HUES64 (cell line): ENCODE data around the gene TMEM130.
A peak's percentile ranks its signal among the peaks of the same experiment; 100 is the strongest.

Experiments
- H3K27ac ChIP-seq: 2 replicates; pipeline ENCODE4 v1.7.0; 2013; ENCODE audit warnings: low read depth, low read length, inconsistent platforms
- H3K27me3 ChIP-seq: 2 replicates; pipeline ENCODE4 v1.6.1; 2013; ENCODE audit warnings: mild to moderate bottlenecking, low read length; ENCODE audit not compliant: insufficient read depth
- H3K36me3 ChIP-seq: 2 replicates; pipeline ENCODE4 v1.6.1; 2013; ENCODE audit warnings: mild to moderate bottlenecking, low read length; ENCODE audit not compliant: insufficient read depth
- H3K4me1 ChIP-seq: 2 replicates; pipeline ENCODE4 v1.6.1; 2013; ENCODE audit warnings: mild to moderate bottlenecking, low read length, moderate library complexity; ENCODE audit not compliant: insufficient read depth
- H3K4me3 ChIP-seq: 2 replicates; pipeline ENCODE4 v1.5.1; 2013; ENCODE audit warnings: mild to moderate bottlenecking, low read length, moderate library complexity
- H3K9ac ChIP-seq: 2 replicates; pipeline ENCODE4 v1.6.1; 2013; ENCODE audit warnings: mild to moderate bottlenecking, low read depth, low read length
- H3K9me3 ChIP-seq: 2 replicates; pipeline ENCODE4 v1.6.1; 2013; ENCODE audit warnings: low read depth, low read length; ENCODE audit not compliant: insufficient read depth
- WGBS: fragments of 150-250, 120-280 bp; methylation state at CpG from one replicate; pipeline ENCODE4 v1.1.7; 2013; ENCODE audit warnings: missing lambda C conversion rate; 5-methylcytosine and 5-hydroxymethylcytosine counted together

Gene TMEM130

GRCh38 chr7:98827258-98827657 is 42.6 kb downstream of the TMEM130 start:
- no peaks in the 10 kb centered on the region for H3K36me3 ChIP-seq
- H3K9me3 ChIP-seq, result no peaks in the 10 kb centered on the region
- no peak overlapping the region for H3K27ac ChIP-seq
- peaks cover 17% of the 10 kb centered on the region for H3K4me1 ChIP-seq
- H3K27me3 ChIP-seq, result no peaks in the 10 kb centered on the region
- no peak overlapping the region for H3K9ac ChIP-seq
- H3K4me3 ChIP-seq, result no peak overlapping the region
- 60% methylated on average over 3 of the region's 3 CpGs for WGBS

GRCh38 chr7:98826811-98827231 is 43.0 kb downstream of the TMEM130 start:
- Histone ChIP-seq H3K27ac (no peak overlapping the region; the same call in 1 of the 2 replicates), H3K4me3 (no peak overlapping the region), H3K27me3 (no peaks in the 10 kb centered on the region), H3K9me3 (no peaks in the 10 kb centered on the region), H3K9ac (no peak overlapping the region; the same call in 1 of the 2 replicates), H3K4me1 (peaks cover 17% of the 10 kb centered on the region), H3K36me3 (no peaks in the 10 kb centered on the region)
- 43% methylated on average over 13 of the region's 13 CpGs for WGBS

- no peak overlapping the region; the same call in 1 of the 2 replicates for H3K9ac ChIP-seq
Measured at GRCh38 chr7:98826387-98826786, 43.4 kb downstream of the TMEM130 start.

GRCh38 chr7:98823226-98823625 is 46.6 kb downstream of the TMEM130 start:
- Histone ChIP-seq H3K36me3 (no peaks in the 10 kb centered on the region), H3K9ac (no peak overlapping the region)
- WGBS, result 91% methylated on average over 4 of the region's 4 CpGs

More at GRCh38 chr7:98826387-98826786, 43.4 kb downstream of the TMEM130 start:
- H3K4me3 ChIP-seq, result no peak overlapping the region
- WGBS, result 78% methylated on average over 20 of the region's 20 CpGs
- no peak overlapping the region; the same call in 1 of the 2 replicates for H3K27ac ChIP-seq
- no peaks in the 10 kb centered on the region for H3K9me3 ChIP-seq
- H3K4me1 ChIP-seq, result peaks cover 17% of the 10 kb centered on the region
- no peaks in the 10 kb centered on the region for H3K36me3 ChIP-seq
- no peaks in the 10 kb centered on the region for H3K27me3 ChIP-seq

GRCh38 chr7:98821348-98821747 is 48.5 kb downstream of the TMEM130 start:
- H3K4me3 ChIP-seq, result no peak overlapping the region
- peaks cover 14% of the 10 kb centered on the region for H3K4me1 ChIP-seq
- H3K36me3 ChIP-seq, result no peaks in the 10 kb centered on the region
- no peak overlapping the region for H3K9ac ChIP-seq
- H3K9me3 ChIP-seq, result no peaks in the 10 kb centered on the region
- H3K27me3 ChIP-seq, result no peaks in the 10 kb centered on the region
- no peak overlapping the region for H3K27ac ChIP-seq
- WGBS, result 100% methylated on average over 1 of the region's 1 CpG

More at GRCh38 chr7:98823226-98823625, 46.6 kb downstream of the TMEM130 start:
- H3K27ac ChIP-seq, result no peak overlapping the region
- H3K27me3 ChIP-seq, result no peaks in the 10 kb centered on the region
- peaks cover 21% of the 10 kb centered on the region for H3K4me1 ChIP-seq
- H3K4me3 ChIP-seq, result no peak overlapping the region
- no peaks in the 10 kb centered on the region for H3K9me3 ChIP-seq

GRCh38 chr7:98816967-98817710 is 52.7 kb downstream of the TMEM130 start:
- Histone ChIP-seq H3K9me3 (no peaks in the 10 kb centered on the region), H3K36me3 (no peaks in the 10 kb centered on the region), H3K4me3 (no peak overlapping the region), H3K9ac (no peak overlapping the region), H3K27me3 (no peaks in the 10 kb centered on the region), H3K4me1 (0 out of 2 replicates have a peak, but pooled peaks cover 4% of the 10 kb centered on the region), H3K27ac (no peak overlapping the region)
- 96% methylated on average over 3 of the region's 3 CpGs for WGBS

GRCh38 chr7:98816241-98816640 is 53.6 kb downstream of the TMEM130 start:
- Histone ChIP-seq H3K36me3 (no peaks in the 10 kb centered on the region), H3K9ac (no peak overlapping the region), H3K27ac (no peak overlapping the region), H3K4me1 (0 out of 2 replicates have a peak, but pooled peaks cover 4% of the 10 kb centered on the region), H3K27me3 (no peaks in the 10 kb centered on the region), H3K4me3 (no peak overlapping the region), H3K9me3 (no peaks in the 10 kb centered on the region)
- 89% methylated on average over 4 of the region's 4 CpGs for WGBS

- 0 out of 2 replicates have a peak, but pooled peaks cover 4% of the 10 kb centered on the region for H3K4me1 ChIP-seq
- H3K9me3 ChIP-seq, result no peaks in the 10 kb centered on the region
- no peak overlapping the region for H3K9ac ChIP-seq
- H3K27ac ChIP-seq, result no peak overlapping the region
- H3K27me3 ChIP-seq, result no peaks in the 10 kb centered on the region
- H3K36me3 ChIP-seq, result no peaks in the 10 kb centered on the region
- WGBS, result 89% methylated on average over 1 of the region's 1 CpG
- no peak overlapping the region for H3K4me3 ChIP-seq
Measured at GRCh38 chr7:98815313-98815712, 54.5 kb downstream of the TMEM130 start.

GRCh38 chr7:98811299-98811698 is 58.5 kb downstream of the TMEM130 start:
- WGBS, result 100% methylated on average over 1 of the region's 1 CpG
- H3K9ac ChIP-seq, result no peak overlapping the region
- no peaks in the 10 kb centered on the region for H3K4me1 ChIP-seq

GRCh38 chr7:98810153-98810802 is 59.5 kb downstream of the TMEM130 start:
- no peaks in the 10 kb centered on the region for H3K36me3 ChIP-seq
- H3K27me3 ChIP-seq, result no peaks in the 10 kb centered on the region
- H3K9me3 ChIP-seq, result no peaks in the 10 kb centered on the region
- H3K9ac ChIP-seq, result no peak overlapping the region
- H3K4me3 ChIP-seq, result no peak overlapping the region
- WGBS, result 69% methylated on average over 9 of the region's 9 CpGs
- no peaks in the 10 kb centered on the region for H3K4me1 ChIP-seq
- peak overlapping the region; percentile 68; the same call in 1 of the 2 replicates for H3K27ac ChIP-seq

More at GRCh38 chr7:98811299-98811698, 58.5 kb downstream of the TMEM130 start:
- Histone ChIP-seq H3K9me3 (no peaks in the 10 kb centered on the region), H3K27ac (no peak overlapping the region), H3K4me3 (no peak overlapping the region), H3K36me3 (no peaks in the 10 kb centered on the region), H3K27me3 (no peaks in the 10 kb centered on the region)

GRCh38 chr7:98808751-98809460 is 60.9 kb downstream of the TMEM130 start:
- Histone ChIP-seq H3K36me3 (no peaks in the 10 kb centered on the region), H3K9me3 (no peaks in the 10 kb centered on the region), H3K27ac (no peak overlapping the region), H3K4me3 (no peak overlapping the region), H3K9ac (no peak overlapping the region), H3K27me3 (no peaks in the 10 kb centered on the region), H3K4me1 (no peaks in the 10 kb centered on the region)
- WGBS, result 95% methylated on average over 7 of the region's 7 CpGs
